Measurements from ENCODE around the gene FAAP20.

FAAP20 gene

GRCh38 chr1:2155147-2155598 is 39.4 kb downstream of the FAAP20 start (continued):
- TF ChIP-seq ZFP37 (tag by site-specific recombination; IDR thresholded peaks at IDR 0.05), result no peak
- TF ChIP-seq, protein P1, sequence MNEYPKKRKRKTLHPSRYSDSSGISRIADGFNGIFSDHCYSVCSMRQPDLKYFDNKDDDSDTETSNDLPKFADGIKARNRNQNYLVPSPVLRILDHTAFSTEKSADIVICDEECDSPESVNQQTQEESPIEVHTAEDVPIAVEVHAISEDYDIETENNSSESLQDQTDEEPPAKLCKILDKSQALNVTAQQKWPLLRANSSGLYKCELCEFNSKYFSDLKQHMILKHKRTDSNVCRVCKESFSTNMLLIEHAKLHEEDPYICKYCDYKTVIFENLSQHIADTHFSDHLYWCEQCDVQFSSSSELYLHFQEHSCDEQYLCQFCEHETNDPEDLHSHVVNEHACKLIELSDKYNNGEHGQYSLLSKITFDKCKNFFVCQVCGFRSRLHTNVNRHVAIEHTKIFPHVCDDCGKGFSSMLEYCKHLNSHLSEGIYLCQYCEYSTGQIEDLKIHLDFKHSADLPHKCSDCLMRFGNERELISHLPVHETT (tag by site-specific recombination; IDR thresholded peaks at IDR 0.05), result no peak
- TF ChIP-seq, protein P2, sequence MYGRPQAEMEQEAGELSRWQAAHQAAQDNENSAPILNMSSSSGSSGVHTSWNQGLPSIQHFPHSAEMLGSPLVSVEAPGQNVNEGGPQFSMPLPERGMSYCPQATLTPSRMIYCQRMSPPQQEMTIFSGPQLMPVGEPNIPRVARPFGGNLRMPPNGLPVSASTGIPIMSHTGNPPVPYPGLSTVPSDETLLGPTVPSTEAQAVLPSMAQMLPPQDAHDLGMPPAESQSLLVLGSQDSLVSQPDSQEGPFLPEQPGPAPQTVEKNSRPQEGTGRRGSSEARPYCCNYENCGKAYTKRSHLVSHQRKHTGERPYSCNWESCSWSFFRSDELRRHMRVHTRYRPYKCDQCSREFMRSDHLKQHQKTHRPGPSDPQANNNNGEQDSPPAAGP (tag by site-specific recombination; IDR thresholded peaks at IDR 0.05), result no peak
- no peak for TF ChIP-seq ZNF48 (tag by site-specific recombination; IDR thresholded peaks at IDR 0.05)
- TF ChIP-seq CTCF (tag by site-specific recombination; IDR thresholded peaks at IDR 0.05), result no peak
- TF ChIP-seq HOXA7 (CRISPR knock-in tag; IDR thresholded peaks at IDR 0.05; ENCODE audit: borderline replicate concordance), result no peak
- TF ChIP-seq ZNF510 (tag by site-specific recombination; IDR thresholded peaks at IDR 0.05; ENCODE audit: insufficient replicate concordance), result no peak
- TF ChIP-seq ZNF433 (tag by site-specific recombination; IDR thresholded peaks at IDR 0.05; ENCODE audit: low read depth), result no peak
- TF ChIP-seq ZFP69B (tag by site-specific recombination; IDR thresholded peaks at IDR 0.05), result no peak
- TF ChIP-seq ZNF184 (tag by site-specific recombination; IDR thresholded peaks at IDR 0.05), result no peak
- TF ChIP-seq WT1 (tag by site-specific recombination; IDR thresholded peaks at IDR 0.05), result no peak
- no peak for TF ChIP-seq ZNF561 (tag by site-specific recombination; IDR thresholded peaks at IDR 0.05; ENCODE audit: borderline replicate concordance)

DNA sequence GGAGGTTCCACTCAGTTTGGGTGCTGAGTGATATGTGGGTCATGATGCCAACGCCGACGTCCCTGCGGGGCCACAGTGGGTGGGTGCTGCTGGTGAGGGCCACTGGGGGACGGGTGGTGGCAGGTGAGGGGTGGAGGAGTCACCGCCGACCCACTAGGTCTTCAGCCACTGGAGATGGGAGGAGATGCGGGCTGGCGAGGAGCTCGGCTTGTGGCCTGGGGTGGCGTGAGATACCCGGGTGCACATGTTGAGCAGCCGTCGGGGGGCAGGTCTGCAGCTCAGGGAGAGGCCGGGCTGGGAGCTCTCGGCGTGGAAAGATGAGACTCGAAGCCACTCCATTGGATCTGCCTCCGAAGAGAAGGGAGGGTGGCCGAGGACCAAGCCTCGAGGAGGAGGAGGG is 40.5 kb downstream of the FAAP20 start:
- ChIA-PET CTCF (interaction anchor here (0.5 to 1.6 kb wide), 3 partner anchors 14 to 24 kb away, joined by 3 to 5 read pairs (median 5); no protein-coding TSS in a partner anchor), POLR2A (no interaction called here)
- H3K36me3 ChIP-seq (ENCODE audit: control insufficient read depth in 2 of 2, insufficient read depth in 1 of 2, low read length in 2 of 2), result peaks cover 0 to 84% of the 10 kb centered on the region in 2 experiments; a peak in 2 of 3 replicates

DNA sequence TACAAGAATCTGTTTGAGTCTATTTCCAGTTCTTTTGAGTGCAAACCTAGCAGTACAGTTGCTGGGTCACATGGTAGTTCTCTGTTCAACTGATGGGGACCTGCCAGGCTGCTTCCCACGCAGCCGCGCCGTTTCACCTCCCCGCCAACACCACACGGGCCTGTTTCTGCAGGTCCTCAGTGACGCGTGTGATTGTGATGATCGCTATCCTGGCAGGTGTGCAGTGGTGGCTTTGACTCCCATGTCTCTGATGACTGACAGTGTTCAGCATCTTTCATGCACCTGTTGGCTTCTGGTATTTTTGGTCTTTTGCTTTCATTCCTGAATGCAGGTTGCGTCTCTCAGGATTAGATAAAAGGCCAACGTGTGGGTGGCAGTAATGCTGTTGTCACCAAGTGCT is 41.6 kb downstream of the FAAP20 start:
- ChIA-PET CTCF (interaction anchor here (4.8 kb wide), 1 partner anchor 13 kb away, joined by 33 read pairs; no protein-coding TSS in a partner anchor), POLR2A (no interaction called here)
- Histone ChIP-seq H3K36me3 (ENCODE audit: control insufficient read depth in 2 of 2, insufficient read depth in 1 of 2, low read length in 2 of 2) (peaks cover 0 to 86% of the 10 kb centered on the region in 2 experiments; a peak in 2 of 3 replicates), H3K9me3 (ENCODE audit: control insufficient read depth, insufficient read depth, low read depth, low read length) (no peaks in the 10 kb centered on the region), H3K4me3 (ENCODE audit: low read depth, low read length) (no peak overlapping the region), H3K4me1 (ENCODE audit: control insufficient read depth, insufficient read depth, low read length) (no peaks in the 10 kb centered on the region), H3K27ac (ENCODE audit: extremely low read depth, low read depth, low read length) (no peak overlapping the region)
- peak; percentile 39; the same call in 1 of the 2 replicates for TF ChIP-seq SCRT2 (tag by site-specific recombination; IDR thresholded peaks at IDR 0.05)
- TF ChIP-seq ZNF600 (tag by site-specific recombination; IDR thresholded peaks at IDR 0.05), result no peak

More for the DNA sequence above, 40.5 kb downstream of the FAAP20 start:
- Histone ChIP-seq H3K9me3 (ENCODE audit: control insufficient read depth, insufficient read depth, low read depth, low read length) (no peaks in the 10 kb centered on the region), H3K27ac (ENCODE audit: extremely low read depth, low read depth, low read length) (no peak overlapping the region), H3K4me1 (ENCODE audit: control insufficient read depth, insufficient read depth, low read length) (no peaks in the 10 kb centered on the region), H3K4me3 (ENCODE audit: low read depth, low read length) (no peak overlapping the region)
- no peak for TF ChIP-seq GLI2 (tag by site-specific recombination; IDR thresholded peaks at IDR 0.05; ENCODE audit: borderline replicate concordance, low read depth)
- no peak for TF ChIP-seq ZIC2 (tag by site-specific recombination; IDR thresholded peaks at IDR 0.05)

DNA sequence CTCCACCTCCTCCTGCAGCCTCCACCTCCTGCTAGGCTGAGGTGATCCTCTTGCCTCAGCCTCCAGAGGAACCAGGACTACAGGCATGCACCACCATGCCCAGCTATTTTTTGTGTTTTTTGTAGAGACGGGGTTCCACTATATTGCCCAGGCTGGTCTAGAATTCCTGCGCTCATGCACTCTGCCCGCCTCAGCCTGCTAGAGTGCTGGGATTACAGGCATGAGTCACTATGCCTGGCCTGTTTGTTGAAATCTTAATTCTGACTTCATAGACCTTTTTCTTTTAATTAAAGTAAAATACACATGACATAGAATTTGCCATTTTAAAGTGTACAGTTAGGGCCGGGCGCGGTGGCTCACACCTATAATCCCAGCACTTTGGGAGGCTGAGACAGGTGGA is 42.7 kb downstream of the FAAP20 start:
- H3K4me1 ChIP-seq (ENCODE audit: control insufficient read depth, insufficient read depth, low read length), result no peaks in the 10 kb centered on the region
- ChIA-PET CTCF (interaction anchor here (1.3 to 4.8 kb wide), 2 partner anchors 12 to 23 kb away, joined by 5 to 33 read pairs; no protein-coding TSS in a partner anchor), POLR2A (no interaction called here)
- H3K27ac ChIP-seq (ENCODE audit: extremely low read depth, low read depth, low read length), result no peak overlapping the region
- H3K9me3 ChIP-seq (ENCODE audit: control insufficient read depth, insufficient read depth, low read depth, low read length), result no peaks in the 10 kb centered on the region
- H3K4me3 ChIP-seq (ENCODE audit: low read depth, low read length), result no peak overlapping the region
- H3K36me3 ChIP-seq (ENCODE audit: control insufficient read depth in 2 of 2, insufficient read depth in 1 of 2, low read length in 2 of 2), result peaks cover 0 to 88% of the 10 kb centered on the region in 2 experiments; a peak in 2 of 3 replicates
- TF ChIP-seq ZNF48 (tag by site-specific recombination; IDR thresholded peaks at IDR 0.05), result no peak
- TF ChIP-seq ZNF175 (tag by site-specific recombination; IDR thresholded peaks at IDR 0.05), result no peak
- TF ChIP-seq ZNF266 (tag by site-specific recombination; IDR thresholded peaks at IDR 0.05; ENCODE audit: low read depth), result no peak
- no peak for TF ChIP-seq ZNF292 (tag by site-specific recombination; IDR thresholded peaks at IDR 0.05; ENCODE audit: borderline replicate concordance, low read depth)
- TF ChIP-seq PRDM6 (tag by site-specific recombination; IDR thresholded peaks at IDR 0.05), result no peak
- TF ChIP-seq ZBTB1 (tag by site-specific recombination; IDR thresholded peaks at IDR 0.05), result no peak
- TF ChIP-seq YY2 (tag by site-specific recombination; IDR thresholded peaks at IDR 0.05), result no peak
- no peak for TF ChIP-seq ZNF354C (tag by site-specific recombination; IDR thresholded peaks at IDR 0.05; ENCODE audit: borderline replicate concordance, low read depth)
- TF ChIP-seq ZNF777 (tag by site-specific recombination; IDR thresholded peaks at IDR 0.05; ENCODE audit: borderline replicate concordance), result no peak
- TF ChIP-seq ZNF658 (tag by site-specific recombination; IDR thresholded peaks at IDR 0.05), result no peak
- no peak for TF ChIP-seq ZNF202 (tag by site-specific recombination; IDR thresholded peaks at IDR 0.05; ENCODE audit: borderline replicate concordance)
